ENCODE measurements around the gene MRPS6.

DNA sequence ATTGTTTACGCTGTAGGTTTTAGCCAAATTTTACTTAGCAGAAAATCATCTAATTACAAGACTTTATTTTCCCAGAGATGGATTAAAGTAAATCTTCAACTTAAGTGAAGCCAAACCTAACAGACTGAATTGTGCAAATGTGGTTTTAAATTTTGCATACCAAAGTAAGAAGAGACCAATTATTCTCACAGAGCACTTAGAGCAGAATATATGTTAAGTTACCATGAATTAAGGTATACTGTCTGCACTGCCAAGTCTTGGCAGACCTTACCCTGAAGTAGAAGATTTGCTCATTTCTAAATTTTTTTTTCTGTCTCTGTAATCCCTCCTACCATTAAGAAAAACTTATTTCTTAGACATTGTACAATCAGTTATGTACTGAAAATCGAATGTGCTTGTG is 24.1 kb downstream of the MRPS6 start:
- TF ChIP-seq POLR2AphosphoS5 (IDR thresholded peaks at IDR 0.05), result no peak
- TF ChIP-seq, protein P1, sequence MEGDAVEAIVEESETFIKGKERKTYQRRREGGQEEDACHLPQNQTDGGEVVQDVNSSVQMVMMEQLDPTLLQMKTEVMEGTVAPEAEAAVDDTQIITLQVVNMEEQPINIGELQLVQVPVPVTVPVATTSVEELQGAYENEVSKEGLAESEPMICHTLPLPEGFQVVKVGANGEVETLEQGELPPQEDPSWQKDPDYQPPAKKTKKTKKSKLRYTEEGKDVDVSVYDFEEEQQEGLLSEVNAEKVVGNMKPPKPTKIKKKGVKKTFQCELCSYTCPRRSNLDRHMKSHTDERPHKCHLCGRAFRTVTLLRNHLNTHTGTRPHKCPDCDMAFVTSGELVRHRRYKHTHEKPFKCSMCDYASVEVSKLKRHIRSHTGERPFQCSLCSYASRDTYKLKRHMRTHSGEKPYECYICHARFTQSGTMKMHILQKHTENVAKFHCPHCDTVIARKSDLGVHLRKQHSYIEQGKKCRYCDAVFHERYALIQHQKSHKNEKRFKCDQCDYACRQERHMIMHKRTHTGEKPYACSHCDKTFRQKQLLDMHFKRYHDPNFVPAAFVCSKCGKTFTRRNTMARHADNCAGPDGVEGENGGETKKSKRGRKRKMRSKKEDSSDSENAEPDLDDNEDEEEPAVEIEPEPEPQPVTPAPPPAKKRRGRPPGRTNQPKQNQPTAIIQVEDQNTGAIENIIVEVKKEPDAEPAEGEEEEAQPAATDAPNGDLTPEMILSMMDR (IDR thresholded peaks at IDR 0.05), result no peak
